Prostate gland (tissue), 2 donors: ENCODE measurements around the gene LSM12. TPM values are rescaled to one million over a fixed set of nuclear protein-coding genes. Genes with fewer than 3 reads are reported as not detected.
A peak's percentile ranks its signal among the peaks of the same experiment; 100 is the strongest.

Experiments
- DNase-seq: peaks from one replicate; pipeline ENCODE4 v3.0.0-alpha.2; 2019; ENCODE audit warnings: low spot score
- H3K27ac ChIP-seq, 2 donors: fragments of 200-600 bp; sonication (generic); 2 replicates each; pipeline ENCODE4 v1.5.1; 2017 to 2019
- H3K27me3 ChIP-seq: fragments of 200-600 bp; sonication (generic); replicated peaks from 2 replicates; pipeline ENCODE4 v1.5.1; 2019; ENCODE audit not compliant: insufficient read depth
- H3K36me3 ChIP-seq, 2 donors: fragments of 200-600 bp; sonication (generic); 1 replicate in 1 of 2; 2 replicates in 1 of 2; pipeline versions ENCODE4 v1.5.1 to v1.8.1; 2017 to 2019
- H3K4me1 ChIP-seq: fragments of 200-600 bp; sonication (generic); replicated peaks from 2 replicates; pipeline ENCODE4 v1.5.1; 2019
- H3K4me3 ChIP-seq, 2 donors: fragments of 200-600 bp; sonication (generic); 2 replicates each; pipeline ENCODE4 v1.5.1; 2017 to 2019
- H3K9me3 ChIP-seq: fragments of 200-600 bp; sonication (generic); 2 replicates; pipeline ENCODE4 v1.5.1; 2017
- CTCF ChIP-seq, 4 experiments: fragments of 200-600 bp in 2 of 4; fragments of 450-650 bp in 2 of 4; sonication (generic) in 2 of 4; IDR thresholded peaks; 1 replicate in 3 of 4; 2 replicates in 1 of 4; pipeline ENCODE4 v1.5.1; 2016 to 2019; ENCODE audit warnings: antibody characterized with exemption in 4 of 4, mild to moderate bottlenecking in 2 of 4, moderate library complexity in 2 of 4
- POLR2A ChIP-seq: fragments of 450-650 bp; IDR thresholded peaks from one replicate; pipeline ENCODE4 v1.6.1; 2016; ENCODE audit warnings: antibody characterized with exemption, mild to moderate bottlenecking
- POLR2AphosphoS5 ChIP-seq: sonication (generic); formaldehyde crosslinking; IDR thresholded peaks from one replicate; pipeline ENCODE4 v1.6.1; 2017; ENCODE audit warnings: antibody characterized with exemption
- WGBS: methylation state at CpG from one replicate; pipeline ENCODE4 v1.1.5; 2018; 5-methylcytosine and 5-hydroxymethylcytosine counted together
- intact Hi-C: fragments of 100-400 bp; cut with DNase I; formaldehyde crosslinking; loops from one replicate; pipeline ENCODE4 v1.14.2; 2022
- total RNA-seq, 2 donors: library from RNA; depleted of rRNA; stranded (reverse); fragments of >200 nt; gene quantifications; one replicate each; pipeline ENCODE4 v1.1.0, GENCODE V29; 2016

Gene LSM12
- total RNA-seq, 2 donors from 2014 or later: 30.0 to 45.2 TPM

- Histone ChIP-seq H3K4me3 (no peak overlapping the region), H3K4me1 (peaks cover 17% of the 10 kb centered on the region), H3K27me3 (no peaks in the 10 kb centered on the region), H3K9me3 (no peaks in the 10 kb centered on the region), H3K27ac (peak overlapping the region in 1 of 2 donors; percentile 47), H3K36me3 (no peaks in the 10 kb centered on the region)
- intact Hi-C loops: no loop called here
- 51% methylated on average over 4 of the region's 4 CpGs for WGBS
- no peak for TF ChIP-seq POLR2A
- no peak for TF ChIP-seq POLR2AphosphoS5
- no peak for TF ChIP-seq CTCF (IDR thresholded peaks at IDR 0.05)
- no peak for DNase-seq
Measured at GRCh38 chr17:44010966-44011647, 55.4 kb downstream of the LSM12 start.

DNA sequence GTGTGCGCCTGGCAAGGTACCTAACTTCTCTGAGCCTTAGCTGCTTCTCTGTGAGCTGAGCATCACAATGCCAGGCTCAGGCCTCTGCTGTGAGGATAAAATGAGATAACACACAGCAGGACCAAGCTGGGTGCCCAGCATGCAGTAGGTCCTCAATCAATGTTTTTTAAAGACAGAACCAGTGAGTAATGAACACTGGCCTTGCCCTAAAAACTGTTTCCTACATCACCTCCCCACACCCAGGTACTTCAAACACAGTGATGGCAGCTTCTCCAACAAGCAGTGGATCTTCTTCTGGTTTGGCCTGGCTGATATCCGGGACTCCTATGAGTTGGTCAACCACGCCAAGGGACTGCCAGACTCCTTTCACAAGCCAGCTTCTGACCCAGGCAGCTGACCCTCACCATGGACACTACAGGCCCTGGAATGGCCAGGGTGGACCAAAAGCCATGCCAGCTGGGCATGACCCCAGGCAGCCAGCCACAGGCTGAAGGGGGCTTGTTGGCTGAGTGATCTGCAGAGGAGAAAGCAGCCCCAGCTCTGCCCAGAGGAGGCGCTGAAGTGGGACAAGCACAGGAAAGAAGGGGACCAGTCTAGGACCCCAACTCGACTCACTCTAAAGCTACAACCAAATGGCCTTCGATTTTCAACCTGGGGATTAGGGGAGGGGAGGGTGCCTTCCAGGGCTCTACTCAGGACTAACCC lies 58.1 kb downstream of the LSM12 start:
- Histone ChIP-seq H3K36me3 (no peaks in the 10 kb centered on the region), H3K27ac (no peak overlapping the region), H3K4me3 (no peak overlapping the region), H3K9me3 (no peaks in the 10 kb centered on the region), H3K4me1 (peaks cover 25% of the 10 kb centered on the region), H3K27me3 (peaks cover 3% of the 10 kb centered on the region)
- DNase-seq: no peak
- no peak for TF ChIP-seq POLR2AphosphoS5
- TF ChIP-seq POLR2A: no peak
- TF ChIP-seq CTCF (IDR thresholded peaks at IDR 0.05): no peak
- intact Hi-C loops: no loop called here
- 72% methylated on average over 6 of the region's 6 CpGs for WGBS

DNA sequence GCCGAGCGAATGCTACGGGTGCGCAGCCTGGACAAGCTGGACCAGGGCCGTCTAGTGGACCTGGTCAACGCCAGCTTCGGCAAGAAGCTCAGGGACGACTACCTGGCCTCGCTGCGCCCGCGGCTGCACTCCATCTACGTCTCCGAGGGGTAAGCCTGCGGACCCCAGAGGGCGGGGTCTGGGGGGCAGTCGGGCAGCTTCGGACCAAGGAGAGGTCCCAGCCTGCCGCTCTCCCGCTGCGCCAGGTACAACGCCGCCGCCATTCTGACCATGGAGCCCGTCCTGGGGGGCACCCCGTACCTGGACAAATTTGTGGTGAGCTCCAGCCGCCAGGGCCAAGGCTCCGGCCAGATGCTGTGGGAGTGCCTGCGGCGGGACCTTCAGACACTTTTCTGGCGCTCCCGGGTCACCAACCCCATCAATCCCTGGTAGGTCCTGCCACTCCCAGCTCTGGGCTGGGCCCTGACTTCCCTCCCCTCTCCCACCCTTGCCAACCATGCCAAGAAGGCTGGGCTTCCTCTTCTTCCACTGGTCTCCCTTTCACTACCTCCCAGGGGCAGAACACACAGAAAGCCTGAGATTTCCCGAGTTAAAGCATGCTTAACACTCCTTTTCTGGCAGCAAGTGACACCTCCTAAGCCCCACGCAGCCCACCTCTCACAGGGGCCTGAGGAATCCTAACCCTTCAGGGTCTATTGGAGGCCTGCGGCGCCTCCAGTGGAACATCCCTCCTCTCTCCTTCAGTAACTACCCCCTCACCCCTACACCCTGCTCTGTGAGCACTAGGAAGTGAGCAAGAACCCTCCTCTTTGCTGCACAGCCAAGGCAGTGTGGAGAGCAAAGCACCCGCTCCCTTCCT lies 58.9 kb downstream of the LSM12 start:
- Histone ChIP-seq H3K4me1 (peaks cover 25% of the 10 kb centered on the region), H3K9me3 (no peaks in the 10 kb centered on the region), H3K36me3 (no peaks in the 10 kb centered on the region), H3K27me3 (peaks cover 3% of the 10 kb centered on the region), H3K27ac (peak overlapping the region; percentile 62 to 64), H3K4me3 (peak overlapping the region; percentile 35 to 56)
- TF ChIP-seq POLR2A (no peak), POLR2AphosphoS5 (no peak), CTCF (IDR thresholded peaks at IDR 0.05) (no peak)
- DNase-seq: no peak
- intact Hi-C loops: no loop called here
- WGBS: 7% methylated on average over 24 of the region's 37 CpGs

DNA sequence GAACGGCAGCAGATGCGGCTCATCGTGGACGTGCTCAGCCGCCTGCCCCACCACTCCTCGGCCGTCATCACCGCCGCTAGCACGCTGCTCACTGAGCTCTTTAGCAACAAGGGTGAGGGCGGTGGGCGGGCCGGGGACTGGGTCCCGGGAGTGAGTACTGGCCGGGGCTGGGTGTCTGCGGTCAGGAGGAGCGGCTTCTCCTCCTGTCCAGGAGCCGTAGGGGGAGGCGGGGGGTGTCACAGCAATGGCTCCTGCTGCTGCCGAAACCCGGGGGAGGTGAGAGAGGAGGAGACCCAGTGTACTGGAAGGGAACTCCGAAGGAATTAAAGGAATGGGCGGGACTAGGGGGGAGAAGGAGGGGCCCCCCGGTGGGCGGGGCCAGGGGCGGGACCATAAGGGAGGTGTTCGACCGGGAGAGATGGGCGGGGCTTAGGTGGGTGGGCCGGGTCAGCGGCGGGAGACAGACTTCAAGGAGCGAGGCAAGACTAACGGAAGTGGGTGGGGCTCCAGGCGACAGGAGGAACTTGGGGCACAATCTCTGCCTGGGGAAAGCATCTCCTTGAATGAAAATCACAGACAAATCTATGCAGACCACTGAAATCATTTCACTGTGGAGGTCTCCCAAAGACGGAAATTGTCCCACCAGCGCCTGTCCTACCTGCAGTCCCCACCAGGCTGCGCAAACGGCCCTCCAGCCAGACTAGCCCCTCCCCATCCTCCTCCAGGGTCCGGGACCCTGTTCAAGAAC lies 59.7 kb downstream of the LSM12 start:
- DNase-seq: peak; percentile 99
- Histone ChIP-seq H3K36me3 (no peaks in the 10 kb centered on the region), H3K4me3 (peak overlapping the region; percentile 35 to 56), H3K4me1 (peaks cover 23% of the 10 kb centered on the region), H3K9me3 (no peaks in the 10 kb centered on the region), H3K27me3 (peaks cover 3% of the 10 kb centered on the region), H3K27ac (peak overlapping the region; percentile 62 to 64)
- WGBS: under 1% methylated on average over 39 of the region's 40 CpGs
- intact Hi-C loops: no loop called here
- TF ChIP-seq CTCF (IDR thresholded peaks at IDR 0.05): peak in 3 of 4 experiments; percentile 24 to 55 (median 53)
- TF ChIP-seq POLR2A: peak; percentile 65
- TF ChIP-seq POLR2AphosphoS5: peak; percentile 54
